ENCODE results near the gene LYPD5.

LYPD5 gene

DNA sequence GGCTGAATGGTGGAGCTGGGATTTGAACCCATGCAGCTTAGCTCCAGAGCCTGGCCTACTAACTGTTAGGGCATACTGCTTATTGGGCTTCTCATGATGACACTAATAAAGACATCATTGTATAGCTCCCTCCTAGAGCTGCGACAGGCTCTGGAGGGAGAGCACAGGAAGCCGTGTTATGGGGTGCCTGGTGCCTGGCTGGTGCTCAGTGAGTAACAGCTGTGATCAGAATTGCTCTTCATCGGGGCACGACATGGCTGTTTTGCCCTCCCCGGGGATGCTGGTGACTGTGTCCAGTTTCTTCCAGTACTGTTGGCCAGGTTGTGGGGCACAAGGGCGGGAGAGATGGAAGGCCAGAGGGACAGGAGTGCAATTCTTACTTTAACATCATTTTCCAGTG, 5.1 kb downstream of the LYPD5 start:
- peaks cover 47 to 59% of the 10 kb centered on the region in 2 donors for H3K27me3 Mint-ChIP-seq
- H3K27ac Mint-ChIP-seq = no peak overlapping the region
- peaks cover 6 to 9% of the 10 kb centered on the region in 2 donors for H3K9me3 Mint-ChIP-seq
- H3K36me3 Mint-ChIP-seq = peaks cover 3 to 4% of the 10 kb centered on the region in 2 donors
- DNase-seq = no peak
- peak overlapping the region; percentile 54 to 65 for H3K4me3 Mint-ChIP-seq
- peaks cover 14 to 15% of the 10 kb centered on the region in 2 donors for H3K4me1 Mint-ChIP-seq
- ATAC-seq (replicated peaks) = no peak

DNA sequence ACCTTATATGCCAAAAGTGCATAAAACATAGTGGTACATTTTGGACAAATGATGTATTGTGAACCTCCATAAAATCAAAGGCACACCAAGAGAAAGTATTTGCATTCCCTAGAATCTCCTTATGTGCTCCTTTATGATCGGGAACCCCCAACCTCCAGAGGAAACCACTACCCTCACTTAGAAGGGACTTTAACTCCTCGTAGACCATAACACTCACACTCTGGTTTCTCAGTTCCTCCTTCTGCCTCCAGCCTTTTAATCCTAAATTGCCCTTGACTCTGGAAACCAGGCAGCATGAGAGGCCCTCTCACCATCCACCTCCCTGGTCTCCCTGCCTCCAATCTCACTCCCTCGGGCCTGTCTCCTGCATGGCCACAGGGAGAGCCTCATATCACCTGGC, 11.7 kb downstream of the LYPD5 start:
- H3K27me3 Mint-ChIP-seq = peaks cover 20% of the 10 kb centered on the region in 2 donors
- no peak overlapping the region for H3K27ac Mint-ChIP-seq
- H3K4me1 Mint-ChIP-seq = peaks cover 6 to 7% of the 10 kb centered on the region in 2 donors
- H3K36me3 Mint-ChIP-seq = no peaks in the 10 kb centered on the region
- H3K4me3 Mint-ChIP-seq = no peak overlapping the region
- H3K9me3 Mint-ChIP-seq = no peaks in the 10 kb centered on the region
- DNase-seq (no peak), ATAC-seq (replicated peaks) (peak; percentile 60 to 87)

DNA sequence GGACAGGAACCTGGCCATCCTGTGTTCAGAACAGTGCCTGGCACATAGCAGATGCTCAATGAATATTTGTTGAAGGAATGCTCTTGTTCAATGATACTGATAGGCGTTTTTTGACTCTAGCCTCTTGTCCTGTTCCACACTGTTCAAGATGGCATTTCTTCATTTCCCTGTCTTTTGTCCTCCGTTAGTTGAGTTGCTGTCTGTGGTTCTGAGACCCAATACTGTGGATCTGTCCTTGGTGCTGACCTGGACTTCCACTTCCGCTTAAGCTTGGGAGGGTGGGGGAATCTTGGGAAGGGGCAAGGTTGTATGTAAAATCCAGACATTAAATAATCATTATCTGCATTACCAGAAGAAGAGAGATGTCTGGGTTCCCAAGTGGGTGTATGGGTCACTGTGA, 13.2 kb downstream of the LYPD5 start:
- Mint-ChIP-seq H3K9me3 (no peaks in the 10 kb centered on the region), H3K27ac (no peak overlapping the region), H3K4me3 (no peak overlapping the region), H3K36me3 (no peaks in the 10 kb centered on the region), H3K4me1 (peaks cover 17 to 20% of the 10 kb centered on the region in 2 donors), H3K27me3 (peaks cover 16 to 18% of the 10 kb centered on the region in 2 donors)
- ATAC-seq (replicated peaks) = no peak
- no peak for DNase-seq

DNA sequence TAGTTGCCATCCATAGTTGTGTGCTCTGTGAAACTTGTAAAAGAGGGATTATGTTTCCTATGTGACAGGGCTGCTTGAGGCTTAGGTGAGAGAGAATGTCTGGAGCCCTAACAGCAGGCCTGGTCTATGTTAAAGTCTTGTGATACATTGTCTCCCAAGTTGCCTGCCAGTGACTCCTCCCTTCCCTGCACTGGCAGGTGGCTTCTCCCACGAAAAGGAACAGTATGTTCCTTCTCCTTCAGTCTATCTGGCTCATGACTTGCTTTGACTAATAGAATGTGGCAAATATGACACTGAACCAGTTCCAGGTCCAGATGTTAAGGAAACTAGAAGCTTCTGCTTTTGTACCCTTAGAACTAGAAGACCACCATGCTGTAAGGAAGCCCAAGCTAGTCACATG, 15.6 kb downstream of the LYPD5 start:
- H3K4me1 Mint-ChIP-seq = peaks cover 33 to 42% of the 10 kb centered on the region in 2 donors
- H3K4me3 Mint-ChIP-seq = no peak overlapping the region
- ATAC-seq (replicated peaks) (no peak), DNase-seq (no peak)
- H3K36me3 Mint-ChIP-seq = peaks cover 0 to 5% of the 10 kb centered on the region in 2 donors
- H3K27me3 Mint-ChIP-seq = peaks cover 12 to 13% of the 10 kb centered on the region in 2 donors
- H3K9me3 Mint-ChIP-seq = peaks cover 0 to 4% of the 10 kb centered on the region in 2 donors
- H3K27ac Mint-ChIP-seq = no peak overlapping the region

DNA sequence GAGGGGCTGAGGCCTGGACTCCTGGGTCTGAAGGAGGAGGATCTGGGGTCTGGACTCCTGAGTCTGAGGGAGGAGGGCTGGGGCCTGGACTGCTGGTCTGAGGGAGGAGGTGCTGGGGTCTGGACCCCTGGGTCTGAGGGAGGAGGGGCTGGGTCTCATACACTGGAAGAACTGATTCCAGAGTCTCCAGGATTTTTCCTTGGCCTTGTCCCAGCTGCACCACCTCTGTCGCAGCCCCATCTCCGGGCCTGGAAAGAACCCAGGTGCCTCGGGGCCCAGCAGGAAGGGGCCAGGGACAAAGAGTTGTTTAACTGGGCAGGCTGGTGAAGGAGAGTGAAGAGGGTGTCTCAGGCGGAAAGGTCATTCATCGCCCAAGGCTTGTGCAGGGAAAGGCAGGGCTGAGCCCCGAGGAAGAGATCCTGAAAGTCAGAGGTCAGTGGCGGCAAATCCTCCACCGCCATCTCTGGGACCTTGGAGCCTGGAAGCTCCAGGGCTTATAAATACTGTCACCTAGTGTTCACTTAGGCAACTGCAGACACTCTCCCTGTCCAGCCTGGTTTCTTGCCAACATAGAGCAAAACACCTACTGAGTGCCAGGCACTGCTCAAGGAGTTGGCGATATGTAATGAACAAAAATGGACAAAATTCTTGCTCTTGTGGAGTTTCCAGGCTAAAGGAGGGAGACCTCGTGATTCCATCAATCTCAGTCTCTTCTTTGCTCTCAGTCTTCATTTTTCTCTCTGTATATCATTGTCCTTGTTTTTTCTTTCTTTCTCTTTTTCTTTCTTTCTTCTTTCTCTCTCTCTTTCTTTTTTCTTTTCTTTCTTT, 17.1 kb downstream of the LYPD5 start:
- Mint-ChIP-seq H3K36me3 (peaks cover 1 to 9% of the 10 kb centered on the region in 2 donors), H3K27ac (peak overlapping the region; percentile 72), H3K4me1 (peaks cover 35 to 47% of the 10 kb centered on the region in 2 donors), H3K27me3 (peaks cover 8 to 19% of the 10 kb centered on the region in 2 donors), H3K4me3 (peak overlapping the region; percentile 46 to 65), H3K9me3 (peaks cover 0 to 4% of the 10 kb centered on the region in 2 donors)
- peak; percentile 43 for DNase-seq
- ATAC-seq (replicated peaks) = peak; percentile 38 to 43

DNA sequence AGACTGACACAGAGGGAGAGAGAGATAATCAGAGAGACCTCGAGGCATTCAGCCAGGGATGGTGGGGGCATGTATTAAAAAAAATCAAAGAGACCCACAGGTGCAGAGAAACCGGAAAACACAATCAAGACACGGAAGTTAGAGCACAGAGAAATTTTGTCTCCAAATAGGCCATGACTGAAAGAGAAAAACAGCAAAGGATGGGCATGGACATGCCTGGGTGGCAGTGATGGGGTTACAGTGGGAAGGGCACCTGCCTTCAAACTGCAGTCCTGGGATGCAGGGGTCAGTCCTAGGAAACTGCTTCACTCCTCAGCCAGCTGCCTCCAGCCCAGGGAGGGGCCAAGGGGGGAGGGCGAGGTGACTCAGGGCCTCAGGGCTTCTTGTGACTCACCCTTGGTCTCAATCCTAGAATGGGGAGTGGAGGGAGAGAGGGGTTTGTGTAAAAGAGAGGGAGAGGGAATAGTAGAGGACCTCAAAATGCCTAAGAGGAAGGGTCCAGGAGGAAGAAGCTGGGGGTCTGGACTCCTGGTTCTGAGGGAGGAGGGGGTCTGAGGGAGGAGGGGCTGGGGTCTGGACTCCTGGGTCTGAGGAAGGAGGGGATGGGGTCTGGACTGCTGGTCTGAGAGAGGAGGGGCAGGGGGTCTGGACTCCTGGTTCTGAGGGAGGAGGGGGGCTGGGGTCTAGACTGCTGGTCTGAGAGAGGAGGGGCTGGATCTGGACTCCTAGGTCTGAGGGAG, 17.8 kb downstream of the LYPD5 start:
- ATAC-seq (replicated peaks) = peak in 1 of 2 donors; percentile 18
- Mint-ChIP-seq H3K4me1 (peaks cover 38 to 53% of the 10 kb centered on the region in 2 donors), H3K27me3 (peaks cover 8 to 24% of the 10 kb centered on the region in 2 donors), H3K27ac (peak overlapping the region; percentile 72), H3K9me3 (peaks cover 0 to 4% of the 10 kb centered on the region in 2 donors), H3K4me3 (peak overlapping the region; percentile 22 to 46), H3K36me3 (peaks cover 5 to 14% of the 10 kb centered on the region in 2 donors)
- no peak for DNase-seq

DNA sequence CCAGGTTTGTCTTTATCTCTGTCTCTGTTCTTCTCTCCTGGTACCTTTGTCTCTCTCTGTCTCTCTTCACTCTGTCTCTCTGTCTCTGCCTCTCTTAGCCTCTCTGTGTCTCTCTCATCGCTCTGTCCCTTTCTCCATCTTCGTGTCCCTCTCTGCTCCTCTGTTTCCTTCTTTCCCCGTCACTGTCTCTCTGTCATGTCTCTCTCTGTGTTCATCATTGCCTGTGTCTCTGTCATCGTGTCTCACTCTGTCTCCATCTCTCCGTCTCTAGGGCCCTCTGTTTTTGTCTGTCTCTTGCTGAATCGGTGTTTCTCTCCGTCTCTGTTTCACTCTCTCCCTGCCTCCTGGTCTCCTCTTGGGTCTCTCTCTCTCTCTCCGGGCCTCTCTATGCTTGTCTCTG, 18.6 kb downstream of the LYPD5 start:
- H3K36me3 Mint-ChIP-seq = peaks cover 7 to 22% of the 10 kb centered on the region in 2 donors
- peak overlapping the region; percentile 72 for H3K27ac Mint-ChIP-seq
- H3K4me1 Mint-ChIP-seq = peaks cover 43 to 61% of the 10 kb centered on the region in 2 donors
- H3K4me3 Mint-ChIP-seq = peak overlapping the region in 1 of 2 donors; percentile 46
- no peak for ATAC-seq (replicated peaks)
- H3K9me3 Mint-ChIP-seq = peaks cover 0 to 4% of the 10 kb centered on the region in 2 donors
- DNase-seq = no peak
- peaks cover 5 to 21% of the 10 kb centered on the region in 2 donors for H3K27me3 Mint-ChIP-seq

DNA sequence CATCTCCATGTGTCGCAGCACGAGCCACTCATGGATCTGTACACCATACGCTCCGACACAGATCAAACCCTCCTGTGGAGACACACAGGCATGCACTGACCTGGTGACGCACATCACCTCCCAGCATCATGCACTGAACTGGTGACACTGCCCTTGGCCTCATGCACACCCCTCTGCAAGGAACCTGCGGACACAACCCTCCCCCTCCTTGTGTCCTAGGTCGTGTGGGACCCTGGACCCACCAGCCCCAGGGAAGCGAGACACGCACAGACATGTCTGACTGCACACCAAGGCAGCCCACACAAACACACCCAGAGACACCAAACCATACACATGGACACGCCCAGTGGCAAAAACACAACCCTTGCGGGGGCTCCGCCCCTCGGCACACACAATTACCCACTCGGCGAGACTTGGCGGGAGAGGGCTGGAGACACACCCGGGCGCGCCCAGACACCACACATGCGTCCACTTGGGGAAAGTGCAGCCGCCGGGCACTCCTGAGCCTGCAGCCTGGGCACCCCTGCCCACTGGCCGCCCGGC, 19.5 kb downstream of the LYPD5 start:
- DNase-seq (no peak), ATAC-seq (replicated peaks) (peak in 1 of 2 donors; percentile 26)
- Mint-ChIP-seq H3K27ac (peak overlapping the region; percentile 88), H3K4me3 (peak overlapping the region; percentile 34 to 61), H3K4me1 (peaks cover 51 to 70% of the 10 kb centered on the region in 2 donors), H3K36me3 (peaks cover 11 to 30% of the 10 kb centered on the region in 2 donors), H3K9me3 (peaks cover 0 to 4% of the 10 kb centered on the region in 2 donors), H3K27me3 (peaks cover 4 to 20% of the 10 kb centered on the region in 2 donors)

DNA sequence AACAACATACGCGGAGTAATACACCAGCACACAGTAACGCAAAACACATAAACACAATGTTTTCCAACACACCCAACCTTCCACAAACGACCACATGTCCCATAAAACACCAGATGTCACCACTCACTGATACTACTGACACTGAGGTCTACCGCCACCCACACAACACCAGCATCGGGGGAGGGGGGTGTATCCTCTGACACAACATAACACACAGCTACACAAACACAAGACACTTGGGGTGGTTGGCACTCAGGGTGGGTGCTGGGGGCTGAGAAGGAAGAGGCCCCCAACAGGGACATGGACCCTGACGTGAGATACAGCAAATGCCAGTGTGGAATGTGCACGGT, 20.0 kb downstream of the LYPD5 start:
- Mint-ChIP-seq H3K4me1 (peaks cover 53 to 75% of the 10 kb centered on the region in 2 donors), H3K27me3 (peaks cover 4 to 20% of the 10 kb centered on the region in 2 donors), H3K9me3 (peaks cover 0 to 4% of the 10 kb centered on the region in 2 donors), H3K36me3 (peaks cover 13 to 32% of the 10 kb centered on the region in 2 donors), H3K4me3 (peak overlapping the region in 1 of 2 donors; percentile 61), H3K27ac (peak overlapping the region; percentile 88)
- DNase-seq = no peak
- no peak for ATAC-seq (replicated peaks)

DNA sequence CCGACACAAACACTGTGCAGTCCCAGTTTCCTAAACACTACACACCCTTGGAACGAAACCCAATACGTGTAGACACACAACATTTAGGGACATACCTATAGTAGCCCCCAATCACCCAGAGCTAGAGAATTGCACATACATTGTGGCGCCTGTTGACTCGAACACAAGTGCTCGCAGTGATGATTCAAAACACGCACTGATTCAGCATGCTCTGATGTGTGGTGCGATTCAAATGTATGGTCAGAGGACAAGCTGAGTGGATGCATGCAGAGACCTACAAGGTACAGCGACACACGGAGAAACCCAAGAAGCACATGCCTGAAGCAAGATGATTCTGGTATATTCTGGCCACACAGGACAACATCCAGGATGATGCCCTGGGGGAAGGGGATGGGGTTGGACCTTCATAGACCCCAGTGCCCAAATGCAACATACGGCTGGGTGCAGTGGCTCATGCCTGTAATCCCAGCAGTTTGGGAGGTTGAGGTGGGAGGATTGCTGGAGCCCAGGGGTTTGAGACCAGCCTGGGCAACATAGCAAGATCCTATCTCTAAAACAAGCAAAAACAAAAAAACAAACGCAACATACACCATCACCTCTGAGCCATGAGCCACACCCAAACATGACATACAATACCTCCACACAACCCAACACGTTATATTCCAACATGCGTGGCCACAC, 20.5 kb downstream of the LYPD5 start:
- DNase-seq = no peak
- H3K9me3 Mint-ChIP-seq = peaks cover 0 to 4% of the 10 kb centered on the region in 2 donors
- ATAC-seq (replicated peaks) = no peak
- H3K27ac Mint-ChIP-seq = peak overlapping the region; percentile 88
- H3K27me3 Mint-ChIP-seq = peaks cover 4 to 20% of the 10 kb centered on the region in 2 donors
- peaks cover 57 to 80% of the 10 kb centered on the region in 2 donors for H3K4me1 Mint-ChIP-seq
- peaks cover 13 to 37% of the 10 kb centered on the region in 2 donors for H3K36me3 Mint-ChIP-seq
- peak overlapping the region; percentile 91 to 94 for H3K4me3 Mint-ChIP-seq

DNA sequence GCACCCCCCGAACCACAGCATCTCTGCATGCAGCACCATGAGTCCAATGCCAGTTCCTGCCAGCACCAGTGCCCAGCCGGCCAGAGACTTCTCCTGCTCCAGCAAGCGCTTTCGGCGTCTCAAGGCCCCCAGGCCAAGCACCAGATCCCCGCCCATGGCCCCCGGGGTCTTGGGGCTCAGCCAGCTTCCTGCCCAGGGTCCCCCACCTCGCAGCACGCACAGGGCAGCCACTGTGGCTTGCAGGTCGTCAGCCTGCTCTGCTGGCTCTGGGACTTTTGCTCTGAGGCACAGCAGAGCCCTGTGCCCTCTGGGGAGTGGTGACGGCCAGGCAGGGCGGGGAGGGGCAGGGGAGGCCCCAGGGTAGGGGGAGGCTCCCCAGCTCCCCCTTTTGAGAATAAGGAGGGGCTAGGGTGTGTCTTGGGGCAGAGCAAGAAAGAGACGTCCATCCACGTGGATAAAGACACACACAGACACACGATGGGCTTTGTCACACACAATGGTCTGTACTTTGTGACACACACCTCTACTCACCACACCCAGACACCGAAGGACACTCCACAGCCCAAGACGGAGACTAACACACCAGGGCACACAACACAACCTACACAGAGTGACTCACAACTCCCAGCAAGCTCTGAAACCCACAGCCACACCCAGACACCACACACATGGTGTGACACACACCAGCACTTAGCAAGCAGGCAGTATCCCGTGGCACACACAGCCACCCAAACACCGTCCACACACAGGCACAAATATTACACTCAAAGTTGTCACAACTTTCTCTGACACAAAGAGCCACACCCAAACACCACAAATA, 21.3 kb downstream of the LYPD5 start, which contains the start of gene KCNN4:
KCNN4 (minus strand) TSS at position 268 of the 820 bp plus-strand sequence; CDS start at position 156, 112 bp downstream.
- H3K36me3 Mint-ChIP-seq = peaks cover 18 to 46% of the 10 kb centered on the region in 2 donors
- H3K4me3 Mint-ChIP-seq = peak within 1 kb of the TSS; percentile 91 to 94
- H3K4me1 Mint-ChIP-seq = peaks cover 65 to 88% of the 10 kb centered on the region in 2 donors
- H3K27ac Mint-ChIP-seq = peak within 1 kb of the TSS; percentile 88
- peak; percentile 77 for DNase-seq
- peaks cover 0 to 4% of the 10 kb centered on the region in 2 donors for H3K9me3 Mint-ChIP-seq
- ATAC-seq (replicated peaks) = peak; percentile 82 to 86
- peaks cover 4 to 20% of the 10 kb centered on the region in 2 donors for H3K27me3 Mint-ChIP-seq

DNA sequence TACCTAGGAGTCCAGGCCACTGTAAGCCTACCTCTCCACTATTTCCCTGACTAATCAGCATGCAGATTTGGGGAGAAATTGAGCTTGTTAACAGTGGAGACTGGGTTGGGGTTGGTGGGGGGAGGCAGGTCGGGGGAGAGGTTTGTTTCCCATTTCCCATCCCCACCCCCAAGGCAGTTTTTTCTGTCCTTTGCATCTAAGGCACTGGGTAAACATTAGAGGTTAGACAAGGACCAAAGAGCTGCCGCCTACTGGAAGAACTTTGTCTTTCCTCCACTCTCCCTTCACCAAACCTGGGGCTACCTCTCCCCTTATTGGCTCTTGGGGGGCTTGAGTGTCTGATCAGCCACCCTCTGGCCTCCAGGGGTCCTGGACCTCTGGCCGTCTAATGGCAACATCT, 22.4 kb downstream of the LYPD5 start:
- peaks cover 4 to 20% of the 10 kb centered on the region in 2 donors for H3K27me3 Mint-ChIP-seq
- DNase-seq (no peak), ATAC-seq (replicated peaks) (no peak)
- H3K36me3 Mint-ChIP-seq = peaks cover 24 to 57% of the 10 kb centered on the region in 2 donors
- H3K27ac Mint-ChIP-seq = peak overlapping the region; percentile 84
- H3K4me1 Mint-ChIP-seq = peaks cover 67 to 93% of the 10 kb centered on the region in 2 donors
- peak overlapping the region; percentile 91 to 94 for H3K4me3 Mint-ChIP-seq
- peaks cover 0 to 4% of the 10 kb centered on the region in 2 donors for H3K9me3 Mint-ChIP-seq

All from stimulated activated naive B cell treated with anti-CD40 and anti-IgM and Interleukin-4, amounts not matched to agents 10 μg/mL and 1 μg/mL and 100 μg/mL, for 72 hours (primary cell).